Neural cell (in vitro differentiated cells): ENCODE results near the gene ALOXE3. TPM values are rescaled to one million over a fixed set of nuclear protein-coding genes. Genes with fewer than 3 reads are reported as not detected.

Experiments
- H2AFZ ChIP-seq: fragments of 200-600, 300-800 bp; sonication (generic), shearing (Covaris generic); 2 replicates; pipeline ENCODE4 v1.6.0; 2014; ENCODE audit warnings: low read depth, mild to moderate bottlenecking, antibody characterized with exemption, low read length, moderate library complexity
- H3F3A ChIP-seq: fragments of 200-600 bp; shearing (Covaris generic); 2 replicates; pipeline ENCODE4 v1.6.1; 2016; ENCODE audit warnings: mild to moderate bottlenecking, moderate library complexity, mixed read lengths, antibody characterized with exemption, low read length; ENCODE audit not compliant: insufficient read depth, poor library complexity, severe bottlenecking
- H3K27ac ChIP-seq: fragments of 200-600, 300-800 bp; sonication (generic), shearing (Covaris generic); 2 replicates; pipeline ENCODE4 v1.5.1; 2014; ENCODE audit warnings: mild to moderate bottlenecking, low read length, moderate library complexity
- H3K27me3 ChIP-seq: fragments of 300-800, 200-600 bp; sonication (generic), shearing (Covaris generic); 2 replicates; pipeline ENCODE4 v1.6.0; 2014; ENCODE audit warnings: mild to moderate bottlenecking, low read depth, low read length, moderate library complexity; ENCODE audit not compliant: insufficient read depth
- H3K36me3 ChIP-seq: fragments of 300-800, 200-600 bp; sonication (generic), shearing (Covaris generic); 2 replicates; pipeline ENCODE4 v1.5.1; 2014; ENCODE audit warnings: mild to moderate bottlenecking, antibody characterized with exemption, low read length, moderate library complexity; ENCODE audit not compliant: insufficient read depth
- H3K4me2 ChIP-seq: fragments of 300-800, 200-600 bp; sonication (generic), shearing (Covaris generic); 2 replicates; pipeline ENCODE4 v1.6.0; 2014; ENCODE audit warnings: mild to moderate bottlenecking, low read length
- H3K4me3 ChIP-seq: fragments of 300-800, 200-600 bp; sonication (generic), shearing (Covaris generic); 2 replicates; pipeline ENCODE4 v1.5.1; 2014; ENCODE audit warnings: mild to moderate bottlenecking, low read length, moderate library complexity
- H3K79me2 ChIP-seq: fragments of 200-600 bp; shearing (Covaris generic); replicated peaks from 2 replicates; pipeline ENCODE4 v1.6.0; 2014; ENCODE audit warnings: mild to moderate bottlenecking, low read length, moderate library complexity; ENCODE audit not compliant: insufficient read depth
- H3K9ac ChIP-seq: fragments of 300-800, 200-600 bp; sonication (generic), shearing (Covaris generic); 2 replicates; pipeline ENCODE4 v1.6.1; 2016; ENCODE audit warnings: mild to moderate bottlenecking, low read length, mixed read lengths
- H3K9me2 ChIP-seq: fragments of 200-600 bp; shearing (Covaris generic); 2 replicates; pipeline ENCODE4 v1.6.1; 2016; ENCODE audit warnings: mild to moderate bottlenecking, low read length, mixed read lengths; ENCODE audit not compliant: insufficient read depth
- H3K9me3 ChIP-seq: fragments of 200-600, 300-800 bp; sonication (generic), shearing (Covaris generic); 2 replicates; pipeline ENCODE4 v1.6.1; 2016; ENCODE audit warnings: mild to moderate bottlenecking, mixed run types, low read length, moderate library complexity, mixed read lengths
- H4K20me1 ChIP-seq: fragments of 200-600 bp; shearing (Covaris generic); 2 replicates; pipeline ENCODE4 v1.6.1; 2016; ENCODE audit warnings: mild to moderate bottlenecking, mixed run types; ENCODE audit not compliant: insufficient read depth
- EP300 ChIP-seq: fragments of 450-650 bp; conservative IDR thresholded peaks from 2 replicates; pipeline ENCODE4 v1.6.1; 2014; ENCODE audit warnings: antibody characterized with exemption, mild to moderate bottlenecking, moderate library complexity; ENCODE audit not compliant: poor library complexity, severe bottlenecking
- EZH2 ChIP-seq: fragments of 200-600, 300-800 bp; shearing (Covaris generic), sonication (generic); IDR thresholded peaks from 2 replicates; pipeline ENCODE4 v1.6.1; 2014; ENCODE audit warnings: antibody characterized with exemption, low read length, borderline replicate concordance, mild to moderate bottlenecking; ENCODE audit not compliant: insufficient read depth, poor library complexity, severe bottlenecking
- MXI1 ChIP-seq: fragments of 450-650 bp; conservative IDR thresholded peaks from 2 replicates; pipeline ENCODE4 v1.6.1; 2014; ENCODE audit warnings: antibody characterized with exemption, mild to moderate bottlenecking; ENCODE audit not compliant: poor library complexity, severe bottlenecking
- POLR2AphosphoS5 ChIP-seq: IDR thresholded peaks from 2 replicates; pipeline ENCODE4 v1.6.1; 2012
- RAD21 ChIP-seq: fragments of 450-650 bp; conservative IDR thresholded peaks from 2 replicates; pipeline ENCODE4 v1.6.1; 2014; ENCODE audit warnings: antibody characterized with exemption, mild to moderate bottlenecking, moderate library complexity
- SMC3 ChIP-seq: fragments of 450-650 bp; conservative IDR thresholded peaks from 2 replicates; pipeline ENCODE4 v1.6.1; 2014; ENCODE audit warnings: antibody characterized with exemption, mild to moderate bottlenecking, moderate library complexity; ENCODE audit not compliant: poor library complexity
- TAF1 ChIP-seq: IDR thresholded peaks from 2 replicates; pipeline ENCODE4 v1.6.1; 2012; ENCODE audit warnings: low read depth
- polyA plus RNA-seq: library from polyadenylated mRNA; depleted of rRNA; stranded (reverse); fragments of >200 nt; gene quantifications from 2 replicates; pipeline ENCODE4 v1.2.3, GENCODE V29; 2014
- TF ChIP-seq, protein P1 (sequence below): IDR thresholded peaks from 2 replicates; pipeline ENCODE4 v1.6.1; 2012; ENCODE audit warnings: borderline replicate concordance
- TF ChIP-seq, protein P2 (sequence below): fragments of 450-650 bp; IDR thresholded peaks from 2 replicates; pipeline ENCODE4 v1.5.1; 2014; ENCODE audit warnings: antibody characterized with exemption, mild to moderate bottlenecking, moderate library complexity; ENCODE audit not compliant: poor library complexity, severe bottlenecking

Gene ALOXE3
- polyA plus RNA-seq, 1 donor from 2014 or later: 0.77 TPM

GRCh38 chr17:8141045-8141444 is 22.7 kb upstream of the ALOXE3 start (continued):
- TF ChIP-seq SMC3 (no peak), MXI1 (no peak)

GRCh38 chr17:8140065-8141029 is 22.0 kb upstream of the ALOXE3 start:
- Histone ChIP-seq H3K9me3 (no peaks in the 10 kb centered on the region), H3K27me3 (no peaks in the 10 kb centered on the region), H3K9ac (no peak overlapping the region), H3K79me2 (no peaks in the 10 kb centered on the region), H3K36me3 (no peaks in the 10 kb centered on the region), H3K27ac (peak overlapping the region; percentile 97), H2AFZ (no peak overlapping the region), H4K20me1 (no peaks in the 10 kb centered on the region), H3K4me2 (no peak overlapping the region), H3K4me3 (peak overlapping the region; percentile 80), H3F3A (peaks cover 21% of the 10 kb centered on the region), H3K9me2 (no peaks in the 10 kb centered on the region)
- no peak for TF ChIP-seq POLR2AphosphoS5
- TF ChIP-seq MXI1: no peak
- no peak for TF ChIP-seq TAF1
- TF ChIP-seq SMC3: no peak
- TF ChIP-seq, protein P1, sequence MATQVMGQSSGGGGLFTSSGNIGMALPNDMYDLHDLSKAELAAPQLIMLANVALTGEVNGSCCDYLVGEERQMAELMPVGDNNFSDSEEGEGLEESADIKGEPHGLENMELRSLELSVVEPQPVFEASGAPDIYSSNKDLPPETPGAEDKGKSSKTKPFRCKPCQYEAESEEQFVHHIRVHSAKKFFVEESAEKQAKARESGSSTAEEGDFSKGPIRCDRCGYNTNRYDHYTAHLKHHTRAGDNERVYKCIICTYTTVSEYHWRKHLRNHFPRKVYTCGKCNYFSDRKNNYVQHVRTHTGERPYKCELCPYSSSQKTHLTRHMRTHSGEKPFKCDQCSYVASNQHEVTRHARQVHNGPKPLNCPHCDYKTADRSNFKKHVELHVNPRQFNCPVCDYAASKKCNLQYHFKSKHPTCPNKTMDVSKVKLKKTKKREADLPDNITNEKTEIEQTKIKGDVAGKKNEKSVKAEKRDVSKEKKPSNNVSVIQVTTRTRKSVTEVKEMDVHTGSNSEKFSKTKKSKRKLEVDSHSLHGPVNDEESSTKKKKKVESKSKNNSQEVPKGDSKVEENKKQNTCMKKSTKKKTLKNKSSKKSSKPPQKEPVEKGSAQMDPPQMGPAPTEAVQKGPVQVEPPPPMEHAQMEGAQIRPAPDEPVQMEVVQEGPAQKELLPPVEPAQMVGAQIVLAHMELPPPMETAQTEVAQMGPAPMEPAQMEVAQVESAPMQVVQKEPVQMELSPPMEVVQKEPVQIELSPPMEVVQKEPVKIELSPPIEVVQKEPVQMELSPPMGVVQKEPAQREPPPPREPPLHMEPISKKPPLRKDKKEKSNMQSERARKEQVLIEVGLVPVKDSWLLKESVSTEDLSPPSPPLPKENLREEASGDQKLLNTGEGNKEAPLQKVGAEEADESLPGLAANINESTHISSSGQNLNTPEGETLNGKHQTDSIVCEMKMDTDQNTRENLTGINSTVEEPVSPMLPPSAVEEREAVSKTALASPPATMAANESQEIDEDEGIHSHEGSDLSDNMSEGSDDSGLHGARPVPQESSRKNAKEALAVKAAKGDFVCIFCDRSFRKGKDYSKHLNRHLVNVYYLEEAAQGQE: no peak
- no peak for TF ChIP-seq EZH2
- no peak for TF ChIP-seq EP300
- TF ChIP-seq RAD21: no peak
- TF ChIP-seq, protein P2, sequence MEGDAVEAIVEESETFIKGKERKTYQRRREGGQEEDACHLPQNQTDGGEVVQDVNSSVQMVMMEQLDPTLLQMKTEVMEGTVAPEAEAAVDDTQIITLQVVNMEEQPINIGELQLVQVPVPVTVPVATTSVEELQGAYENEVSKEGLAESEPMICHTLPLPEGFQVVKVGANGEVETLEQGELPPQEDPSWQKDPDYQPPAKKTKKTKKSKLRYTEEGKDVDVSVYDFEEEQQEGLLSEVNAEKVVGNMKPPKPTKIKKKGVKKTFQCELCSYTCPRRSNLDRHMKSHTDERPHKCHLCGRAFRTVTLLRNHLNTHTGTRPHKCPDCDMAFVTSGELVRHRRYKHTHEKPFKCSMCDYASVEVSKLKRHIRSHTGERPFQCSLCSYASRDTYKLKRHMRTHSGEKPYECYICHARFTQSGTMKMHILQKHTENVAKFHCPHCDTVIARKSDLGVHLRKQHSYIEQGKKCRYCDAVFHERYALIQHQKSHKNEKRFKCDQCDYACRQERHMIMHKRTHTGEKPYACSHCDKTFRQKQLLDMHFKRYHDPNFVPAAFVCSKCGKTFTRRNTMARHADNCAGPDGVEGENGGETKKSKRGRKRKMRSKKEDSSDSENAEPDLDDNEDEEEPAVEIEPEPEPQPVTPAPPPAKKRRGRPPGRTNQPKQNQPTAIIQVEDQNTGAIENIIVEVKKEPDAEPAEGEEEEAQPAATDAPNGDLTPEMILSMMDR: no peak
